Measurements from ENCODE around the gene PGM1.
A peak's percentile ranks its signal among the peaks of the same experiment; 100 is the strongest.

The PGM1 gene

GRCh38 chr1:63665824-63666223, 72.6 kb downstream of the PGM1 start:
- DNase-seq (ENCODE audit: low spot score): no peak

- DNase-seq (ENCODE audit: low spot score): no peak
Observed at GRCh38 chr1:63668298-63668697, 75.1 kb downstream of the PGM1 start.

- no peak for DNase-seq (ENCODE audit: low spot score)
Observed at GRCh38 chr1:63669151-63669961, 76.1 kb downstream of the PGM1 start.

- DNase-seq (ENCODE audit: low spot score): no peak
Observed at GRCh38 chr1:63670164-63670563, 77.0 kb downstream of the PGM1 start.

- DNase-seq (ENCODE audit: low spot score): no peak
Observed at GRCh38 chr1:63671514-63671913, 78.3 kb downstream of the PGM1 start.

- DNase-seq (ENCODE audit: low spot score): peak; percentile 53
Observed at GRCh38 chr1:63674238-63674864, 81.1 kb downstream of the PGM1 start.

- no peak for DNase-seq (ENCODE audit: low spot score)
Observed at GRCh38 chr1:63674865-63675419, 81.7 kb downstream of the PGM1 start.

- no peak for DNase-seq (ENCODE audit: low spot score)
Observed at GRCh38 chr1:63675420-63675931, 82.3 kb downstream of the PGM1 start.

GRCh38 chr1:63677497-63677896, 84.3 kb downstream of the PGM1 start:
- DNase-seq (ENCODE audit: low spot score): no peak

GRCh38 chr1:63678200-63678599, 85.0 kb downstream of the PGM1 start:
- DNase-seq (ENCODE audit: low spot score): no peak

- DNase-seq (ENCODE audit: low spot score): no peak
Observed at GRCh38 chr1:63679076-63679475, 85.9 kb downstream of the PGM1 start.

GRCh38 chr1:63679589-63679988, 86.4 kb downstream of the PGM1 start:
- DNase-seq (ENCODE audit: low spot score): no peak

GRCh38 chr1:63682936-63683335, 89.7 kb downstream of the PGM1 start:
- no peak for DNase-seq (ENCODE audit: low spot score)

GRCh38 chr1:63683759-63684158, 90.5 kb downstream of the PGM1 start:
- DNase-seq (ENCODE audit: low spot score): no peak

- DNase-seq (ENCODE audit: low spot score): no peak
Observed at GRCh38 chr1:63686696-63687095, 93.5 kb downstream of the PGM1 start.

GRCh38 chr1:63688302-63688890, 95.2 kb downstream of the PGM1 start:
- DNase-seq (ENCODE audit: low spot score): no peak

GRCh38 chr1:63690966-63691700, 97.9 kb downstream of the PGM1 start:
- DNase-seq (ENCODE audit: low spot score): no peak

GRCh38 chr1:63691701-63692425, 98.7 kb downstream of the PGM1 start:
- peak; percentile 89 for DNase-seq (ENCODE audit: low spot score)

- no peak for DNase-seq (ENCODE audit: low spot score)
Observed at GRCh38 chr1:63693944-63694571, 100.8 kb downstream of the PGM1 start.

- DNase-seq (ENCODE audit: low spot score): peak; percentile 56
Observed at GRCh38 chr1:63698001-63698838, 105.0 kb downstream of the PGM1 start.

Measured in pons (tissue), 1 donor.